H1 (cell line): ENCODE measurements around the gene MEN1. TPM values are rescaled to one million over a fixed set of nuclear protein-coding genes. Genes with fewer than 3 reads are reported as not detected.

Experiments used
- PHF8 ChIP-seq: fragments of 200-600 bp; sonication (generic); conservative IDR thresholded peaks from 2 replicates; pipeline ENCODE4 v1.7.1; 2012; ENCODE audit warnings: low read depth, mild to moderate bottlenecking, inconsistent platforms, low read length, moderate library complexity
- polyA plus RNA-seq, 7 experiments: library from polyadenylated mRNA; depleted of rRNA in 3 of 7; stranded (reverse) in 5 of 7; unstranded in 2 of 7; fragments of >200 nt in 5 of 7; fragments of 200-250 nt in 2 of 7; gene quantifications; 1 replicate in 5 of 7; 2 replicates in 1 of 7; 4 replicates in 1 of 7; pipeline versions ENCODE4 v1.2.1 to v1.2.3, GENCODE V29; 2011 to 2013; ENCODE audit warnings: missing spikeins in 2 of 7, mixed read lengths in 2 of 7
- total RNA-seq: library from RNA; stranded (reverse); fragmentation: NEBNext Ultra II Directional; extraction: Animal tissue kit (Norgen Biotek cat#: 25700); gene quantifications from 2 replicates; pipeline ENCODE4 v1.2.1, GENCODE V29; 2021

Gene MEN1
- total and polyA plus RNA-seq, 2 of the 8 experiments (the other 6 are each of a cell fraction or from before 2014, with no cell fraction given): 47.2 to 56.3 TPM

- TF ChIP-seq PHF8: no peak
These were observed 47.1 kb upstream of the MEN1 start (continued) for GRCh38 chr11:64857485-64857884.
